HG03097 (cell line): ENCODE results near the gene GPATCH4.
"Not testable (repeated sequence)": the region's sequence is repeated elsewhere in the genome, so short reads cannot be mapped to it uniquely, and the experiment has no call there.

Experiments used
- ATAC-seq: cut with Tn5 transposase; IDR thresholded peaks from one replicate; pipeline ENCODE4 v1.9.1; 2021; ENCODE audit not compliant: unreplicated experiment, low FRiP score

Gene GPATCH4

GRCh38 chr1:156601122-156601830 lies at the start of gene GPATCH4:
Gene GPATCH4 (minus strand): TSS chr1:156601479.
- no peak for ATAC-seq

GRCh38 chr1:156648951-156649350 lies 47.7 kb upstream of the GPATCH4 start:
- no peak for ATAC-seq

DNA sequence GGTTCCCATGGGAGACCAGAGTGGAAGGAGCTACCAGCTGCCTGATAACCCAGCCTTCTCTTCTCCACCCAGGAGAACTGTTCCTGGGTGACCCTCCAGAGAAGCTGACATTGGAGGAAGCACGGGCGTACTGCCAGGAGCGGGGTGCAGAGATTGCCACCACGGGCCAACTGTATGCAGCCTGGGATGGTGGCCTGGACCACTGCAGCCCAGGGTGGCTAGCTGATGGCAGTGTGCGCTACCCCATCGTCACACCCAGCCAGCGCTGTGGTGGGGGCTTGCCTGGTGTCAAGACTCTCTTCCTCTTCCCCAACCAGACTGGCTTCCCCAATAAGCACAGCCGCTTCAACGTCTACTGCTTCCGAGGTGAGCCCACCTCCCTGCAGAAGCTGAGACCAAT lies 47.2 kb upstream of the GPATCH4 start:
- no peak for ATAC-seq

- ATAC-seq = no peak
Measured at GRCh38 chr1:156647351-156647750, 46.1 kb upstream of the GPATCH4 start.

DNA sequence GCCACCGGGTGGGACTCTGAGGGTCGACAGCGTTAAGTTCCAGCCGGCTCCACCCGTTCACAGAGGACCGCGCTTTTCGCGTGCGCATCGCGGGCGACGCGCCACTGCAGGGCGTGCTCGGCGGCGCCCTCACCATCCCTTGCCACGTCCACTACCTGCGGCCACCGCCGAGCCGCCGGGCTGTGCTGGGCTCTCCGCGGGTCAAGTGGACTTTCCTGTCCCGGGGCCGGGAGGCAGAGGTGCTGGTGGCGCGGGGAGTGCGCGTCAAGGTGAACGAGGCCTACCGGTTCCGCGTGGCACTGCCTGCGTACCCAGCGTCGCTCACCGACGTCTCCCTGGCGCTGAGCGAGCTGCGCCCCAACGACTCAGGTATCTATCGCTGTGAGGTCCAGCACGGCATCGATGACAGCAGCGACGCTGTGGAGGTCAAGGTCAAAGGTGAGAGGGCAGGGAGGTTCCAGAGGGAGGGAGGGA lies 45.5 kb upstream of the GPATCH4 start:
- no peak for ATAC-seq

GRCh38 chr1:156645666-156646065 lies 44.4 kb upstream of the GPATCH4 start:
- no peak for ATAC-seq

GRCh38 chr1:156645056-156645455 lies 43.8 kb upstream of the GPATCH4 start:
- no peak for ATAC-seq

- no peak for ATAC-seq
Measured at GRCh38 chr1:156644640-156645039, 43.4 kb upstream of the GPATCH4 start.

DNA sequence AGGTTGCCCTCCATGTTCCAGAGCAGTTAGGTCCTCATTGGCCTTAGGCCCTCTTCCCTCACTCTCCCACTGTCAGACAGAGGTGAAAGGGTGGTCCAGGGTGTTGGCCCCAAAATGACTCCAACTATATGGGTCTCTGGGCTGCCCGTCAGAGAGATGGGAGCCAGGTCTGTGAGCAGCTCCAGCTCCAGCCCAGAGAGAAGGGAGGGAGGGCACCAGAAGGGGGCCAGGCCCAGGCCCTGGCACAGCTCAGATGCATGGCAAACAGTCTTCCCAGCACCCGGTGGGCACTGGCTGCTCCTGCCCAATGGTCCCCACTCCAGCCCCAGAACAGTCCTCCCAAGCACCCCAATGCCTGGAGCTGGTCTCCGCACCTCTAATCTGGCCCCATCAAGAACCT lies 42.9 kb upstream of the GPATCH4 start:
- no peak for ATAC-seq

- no peak for ATAC-seq
Measured at GRCh38 chr1:156643778-156644092, 42.5 kb upstream of the GPATCH4 start.

- no peak for ATAC-seq
Measured at GRCh38 chr1:156643049-156643777, 41.9 kb upstream of the GPATCH4 start.

GRCh38 chr1:156642265-156643048 lies 41.2 kb upstream of the GPATCH4 start:
- ATAC-seq = no peak

- ATAC-seq = no peak
Measured at GRCh38 chr1:156641761-156642264, 40.5 kb upstream of the GPATCH4 start, which contains the start of gene BCAN. Gene BCAN (plus strand): TSS chr1:156642117. CDS start chr1:156646055, 3,938 bp downstream.

GRCh38 chr1:156640842-156641706 lies 39.8 kb upstream of the GPATCH4 start:
- ATAC-seq = no peak

DNA sequence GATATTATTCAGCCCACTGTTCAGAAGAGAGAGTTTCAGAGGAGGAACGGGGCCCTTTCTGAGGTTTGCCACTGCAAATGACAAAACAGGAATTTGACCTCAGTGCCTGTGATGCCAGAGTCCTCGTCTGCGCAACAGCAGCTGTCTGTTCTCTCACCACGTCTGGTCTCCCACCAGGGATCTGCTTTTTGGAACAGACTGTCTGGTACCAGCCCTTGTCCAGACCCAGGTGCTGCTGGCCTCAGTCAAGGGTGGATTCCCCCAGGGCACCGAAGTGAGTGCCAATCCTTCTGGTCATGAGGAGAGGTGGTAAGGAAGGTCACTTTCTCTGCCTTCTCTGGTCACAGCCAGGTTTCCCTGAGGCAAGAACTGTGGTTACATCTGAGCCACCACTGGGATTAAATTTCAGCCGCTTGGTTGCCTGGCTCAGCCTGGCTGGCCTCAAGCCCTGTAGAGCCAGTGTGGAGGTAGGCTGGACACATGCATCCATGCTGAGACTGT lies 38.4 kb upstream of the GPATCH4 start:
- ATAC-seq = no peak

DNA sequence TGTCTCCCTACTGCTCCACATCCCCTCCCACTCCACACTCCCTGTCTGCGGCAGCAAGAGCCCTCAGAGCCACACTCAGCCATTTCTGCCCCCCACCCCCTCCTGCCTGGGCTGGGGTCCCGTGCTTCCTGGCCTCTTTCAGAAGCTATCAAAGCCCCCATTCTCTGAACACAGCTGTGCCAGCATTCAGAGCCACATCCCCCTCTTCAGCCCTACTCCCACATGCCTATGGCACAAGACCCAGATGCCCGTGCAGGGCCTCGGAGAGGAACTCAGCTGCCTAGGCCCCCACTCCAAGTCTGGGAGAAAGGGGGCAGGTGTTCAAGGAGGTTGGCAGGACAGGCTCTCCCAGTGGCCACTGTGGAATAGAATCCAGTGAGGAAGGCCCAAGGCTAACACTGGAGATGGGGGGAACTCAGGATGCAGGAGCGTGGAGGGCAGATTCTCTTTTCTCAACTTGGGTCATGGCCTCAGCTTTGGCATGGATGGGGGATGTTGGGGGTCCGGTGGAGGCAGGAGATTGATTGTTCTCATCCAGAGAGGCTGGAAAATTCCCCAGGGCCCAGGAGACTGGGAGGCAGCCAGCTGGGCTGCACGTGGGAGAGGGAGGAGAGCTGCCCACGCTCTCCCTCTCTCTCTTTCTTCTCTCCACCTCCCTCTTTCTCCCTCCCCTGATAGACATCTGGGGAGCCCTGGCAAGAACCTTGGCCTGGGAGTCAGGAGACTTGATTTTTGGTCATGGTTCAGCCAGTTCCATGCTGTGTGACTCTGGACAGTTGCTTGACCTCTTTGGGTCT lies 37.1 kb upstream of the GPATCH4 start:
- no peak for ATAC-seq

- ATAC-seq = no peak
Measured at GRCh38 chr1:156632355-156632754, 31.1 kb upstream of the GPATCH4 start.

- not testable (repeated sequence) for ATAC-seq
Measured at GRCh38 chr1:156631152-156631551, 29.9 kb upstream of the GPATCH4 start.

GRCh38 chr1:156629823-156630449 lies 28.7 kb upstream of the GPATCH4 start:
- no peak for ATAC-seq
